ENCODE measurements around the gene FAM53A.

GRCh38 chr4:1727117-1728031 is 43.3 kb upstream of the FAM53A start:
- no peak for TF ChIP-seq CTCF (IDR thresholded peaks at IDR 0.05)
- TF ChIP-seq POLR2A (IDR thresholded peaks at IDR 0.05), result no peak
